ENCODE measurements around the gene GSTM4.
A peak's percentile ranks its signal among the peaks of the same experiment; 100 is the strongest.
"Not testable (repeated sequence)": the region's sequence is repeated elsewhere in the genome, so short reads cannot be mapped to it uniquely, and the experiment has no call there.

The GSTM4 gene

GRCh38 chr1:109639841-109640184, 16.1 kb upstream of the GSTM4 start:
- no peak for DNase-seq

GRCh38 chr1:109640285-109640865, 15.5 kb upstream of the GSTM4 start:
- DNase-seq: peak; percentile 89

- DNase-seq: no peak
Measured at GRCh38 chr1:109641078-109641740, 14.7 kb upstream of the GSTM4 start.

- DNase-seq: no peak
Measured at GRCh38 chr1:109641861-109642260, 14.0 kb upstream of the GSTM4 start.

GRCh38 chr1:109642626-109643025, 13.3 kb upstream of the GSTM4 start:
- no peak for DNase-seq

GRCh38 chr1:109643385-109644230, 12.3 kb upstream of the GSTM4 start:
- DNase-seq: peak; percentile 80

- DNase-seq: no peak
Measured at GRCh38 chr1:109644670-109645069, 11.2 kb upstream of the GSTM4 start.

- DNase-seq: no peak
Measured at GRCh38 chr1:109649491-109649914, 6.4 kb upstream of the GSTM4 start.

- no peak for DNase-seq
Measured at GRCh38 chr1:109650609-109651008, 5.3 kb upstream of the GSTM4 start.

GRCh38 chr1:109652402-109652801, 3.5 kb upstream of the GSTM4 start:
- DNase-seq: no peak

- DNase-seq: no peak
Measured at GRCh38 chr1:109653306-109653705, 2.6 kb upstream of the GSTM4 start.

GRCh38 chr1:109654519-109654918, 1.4 kb upstream of the GSTM4 start:
- DNase-seq: no peak

- no peak for DNase-seq
Measured at GRCh38 chr1:109657395-109657794, 1.5 kb downstream of the GSTM4 start.

- DNase-seq: no peak
Measured at GRCh38 chr1:109657970-109658369, 2.1 kb downstream of the GSTM4 start.

- no peak for DNase-seq
Measured at GRCh38 chr1:109658533-109659042, 2.7 kb downstream of the GSTM4 start.

- no peak for DNase-seq
Measured at GRCh38 chr1:109659145-109659544, 3.2 kb downstream of the GSTM4 start.

- DNase-seq: no peak
Measured at GRCh38 chr1:109659997-109660690, 4.2 kb downstream of the GSTM4 start.

- DNase-seq: not testable (repeated sequence)
Measured at GRCh38 chr1:109660691-109661026, 4.8 kb downstream of the GSTM4 start.

GRCh38 chr1:109661391-109661790, 5.5 kb downstream of the GSTM4 start:
- DNase-seq: no peak

- no peak for DNase-seq
Measured at GRCh38 chr1:109664671-109665070, 8.8 kb downstream of the GSTM4 start.

- DNase-seq: peak; percentile 55
Measured at GRCh38 chr1:109667452-109668122, 11.7 kb downstream of the GSTM4 start, which contains the start of gene GSTM2. Gene GSTM2, plus strand, starts transcription at chr1:109668057. Its CDS starts 59 bp downstream, at chr1:109668116.

GRCh38 chr1:109668123-109668775, 12.3 kb downstream of the GSTM4 start:
- no peak for DNase-seq
